H54 (cell line): ENCODE data around the gene GTF2F2.
A peak's percentile ranks its signal among the peaks of the same experiment; 100 is the strongest.

Experiments used
- DNase-seq: peaks from one replicate; pipeline ENCODE4 v3.0.0; 2011; ENCODE audit warnings: low spot score, mixed read lengths; ENCODE audit not compliant: insufficient read length
- FAIRE-seq: peaks from 3 replicates; lab custom pipeline; 2011; peaks lifted over from hg19 to GRCh38; lab: Jason Lieb, UNC
- POLR2A ChIP-seq: IDR thresholded peaks from 2 replicates; pipeline ENCODE4 v1.6.1; 2011; ENCODE audit warnings: low read depth, mild to moderate bottlenecking, low read length

Gene GTF2F2

GRCh38 chr13:45316338-45316737 is 196.0 kb downstream of the GTF2F2 start:
- DNase-seq (no peak), FAIRE-seq (no peak)
- TF ChIP-seq POLR2A: no peak

GRCh38 chr13:45316996-45317395 is 196.7 kb downstream of the GTF2F2 start:
- no peak for TF ChIP-seq POLR2A
- DNase-seq: no peak
- no peak for FAIRE-seq

- DNase-seq (no peak), FAIRE-seq (no peak)
- TF ChIP-seq POLR2A: no peak
Observed at GRCh38 chr13:45320876-45321629, 200.7 kb downstream of the GTF2F2 start.

GRCh38 chr13:45325806-45326205 is 205.5 kb downstream of the GTF2F2 start:
- FAIRE-seq (peak; percentile 69), DNase-seq (peak; percentile 42)
- TF ChIP-seq POLR2A: no peak

GRCh38 chr13:45327253-45327955 is 207.1 kb downstream of the GTF2F2 start:
- TF ChIP-seq POLR2A: no peak
- DNase-seq (no peak), FAIRE-seq (no peak)

- FAIRE-seq (no peak), DNase-seq (no peak)
Observed at GRCh38 chr13:45328661-45329111, 208.4 kb downstream of the GTF2F2 start.

GRCh38 chr13:45331123-45331619 is 210.9 kb downstream of the GTF2F2 start:
- TF ChIP-seq POLR2A: no peak
- no peak for DNase-seq
- FAIRE-seq: no peak

More at GRCh38 chr13:45328661-45329111, 208.4 kb downstream of the GTF2F2 start:
- TF ChIP-seq POLR2A: no peak

GRCh38 chr13:45331692-45332035 is 211.4 kb downstream of the GTF2F2 start:
- DNase-seq: no peak
- no peak for TF ChIP-seq POLR2A
- no peak for FAIRE-seq

- DNase-seq (no peak), FAIRE-seq (no peak)
- TF ChIP-seq POLR2A: no peak
Observed at GRCh38 chr13:45332036-45332830, 211.9 kb downstream of the GTF2F2 start.

- DNase-seq (no peak), FAIRE-seq (no peak)
- TF ChIP-seq POLR2A: no peak
Observed at GRCh38 chr13:45332831-45333219, 212.5 kb downstream of the GTF2F2 start.

- no peak for DNase-seq
- no peak for FAIRE-seq
Observed at GRCh38 chr13:45333251-45333976, 213.1 kb downstream of the GTF2F2 start.

More at GRCh38 chr13:45333251-45333976, 213.1 kb downstream of the GTF2F2 start:
- no peak for TF ChIP-seq POLR2A
